ENCODE results near the gene ANKFN1.
"Not testable (repeated sequence)": the region's sequence is repeated elsewhere in the genome, so short reads cannot be mapped to it uniquely, and the experiment has no call there.

The ANKFN1 gene

DNA sequence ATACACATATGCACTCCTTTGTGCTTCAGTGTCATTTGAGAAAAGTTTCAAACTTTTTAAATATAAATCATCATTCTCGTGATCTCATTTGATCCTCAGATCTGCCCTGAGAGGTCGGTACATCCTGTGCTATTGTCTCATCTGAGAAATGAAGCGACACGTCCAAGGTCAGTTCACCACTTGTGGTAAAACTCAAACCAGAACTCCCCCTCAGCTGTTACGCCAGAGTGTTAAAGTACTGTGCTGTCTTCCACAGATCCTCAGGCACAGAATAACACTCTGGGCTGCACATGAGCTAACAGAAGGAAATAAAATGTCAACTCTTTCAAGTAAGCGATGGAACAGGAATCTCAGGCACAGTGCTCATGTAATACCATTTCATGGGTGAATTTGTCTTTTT, 31.4 kb downstream of the ANKFN1 start:
- no peak for DNase-seq (ENCODE audit: low spot score)

GRCh38 chr17:56185491-56186221, 32.4 kb downstream of the ANKFN1 start:
- DNase-seq (ENCODE audit: low spot score) = no peak

DNA sequence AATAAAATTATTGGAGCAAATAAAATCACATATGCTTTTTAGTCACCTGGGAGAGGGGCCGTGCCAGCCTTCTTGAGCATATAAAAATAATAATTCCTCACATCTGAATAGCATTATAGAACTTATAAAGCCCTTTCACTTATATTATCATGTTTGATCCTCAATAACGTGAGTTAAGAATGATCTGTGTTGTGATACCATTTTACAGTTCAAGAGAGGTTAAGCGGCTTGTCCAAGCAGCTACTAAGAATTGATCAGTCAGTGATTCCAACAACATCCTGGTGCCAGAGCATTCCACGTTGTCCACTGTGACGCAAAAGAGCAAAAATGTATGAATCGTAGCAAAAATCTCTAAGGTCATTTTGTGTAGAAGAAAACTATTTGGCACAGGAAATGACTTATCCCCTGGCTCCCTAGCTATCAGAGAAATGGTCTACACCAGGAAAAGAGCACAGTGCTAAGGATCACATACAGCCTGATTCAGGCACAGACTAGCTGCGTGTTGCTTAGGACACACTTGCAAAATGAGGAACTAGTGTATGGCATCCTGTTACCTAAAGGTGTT, 33.0 kb downstream of the ANKFN1 start:
- DNase-seq (ENCODE audit: low spot score) = no peak

GRCh38 chr17:56203430-56203829, 50.2 kb downstream of the ANKFN1 start:
- no peak for DNase-seq (ENCODE audit: low spot score)

DNA sequence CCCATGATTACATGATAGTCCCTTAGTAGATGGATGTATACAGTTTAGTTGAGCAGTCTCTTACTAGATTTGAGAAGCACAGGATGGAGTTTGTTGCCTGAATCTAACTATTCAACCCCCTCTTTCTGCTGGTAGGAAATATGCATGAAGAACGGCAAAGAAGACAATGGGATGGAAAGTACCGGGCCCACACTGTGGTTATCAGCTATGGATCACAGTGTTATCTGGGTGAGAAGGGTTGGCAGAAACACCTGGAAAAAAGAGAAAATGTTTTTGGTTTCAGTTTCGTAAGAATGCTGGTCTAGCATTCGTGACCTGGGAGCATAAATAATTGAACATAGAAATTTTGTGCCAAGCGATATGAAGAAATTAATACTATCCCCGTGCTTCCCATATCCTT, 53.1 kb downstream of the ANKFN1 start:
- DNase-seq (ENCODE audit: low spot score) = no peak

DNA sequence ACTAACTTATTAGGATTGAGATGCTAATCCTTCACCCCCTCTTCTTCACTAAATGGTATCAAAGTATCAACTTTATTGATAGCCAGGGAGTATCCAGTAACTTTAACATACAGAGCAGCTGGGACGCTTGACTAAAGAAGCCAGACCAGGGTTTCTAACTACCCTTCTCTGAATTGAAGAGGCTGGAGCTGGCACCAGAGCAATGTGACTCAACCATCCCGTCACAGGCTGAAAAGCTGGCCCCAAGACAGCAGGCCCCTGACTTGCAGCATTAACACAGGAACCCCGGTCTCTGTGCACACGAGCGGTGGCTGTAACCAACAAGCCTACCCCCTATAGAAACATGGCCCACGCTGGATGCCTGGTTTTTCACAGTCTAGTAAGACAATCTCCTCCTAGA, 59.8 kb downstream of the ANKFN1 start:
- DNase-seq (ENCODE audit: low spot score) = no peak

DNA sequence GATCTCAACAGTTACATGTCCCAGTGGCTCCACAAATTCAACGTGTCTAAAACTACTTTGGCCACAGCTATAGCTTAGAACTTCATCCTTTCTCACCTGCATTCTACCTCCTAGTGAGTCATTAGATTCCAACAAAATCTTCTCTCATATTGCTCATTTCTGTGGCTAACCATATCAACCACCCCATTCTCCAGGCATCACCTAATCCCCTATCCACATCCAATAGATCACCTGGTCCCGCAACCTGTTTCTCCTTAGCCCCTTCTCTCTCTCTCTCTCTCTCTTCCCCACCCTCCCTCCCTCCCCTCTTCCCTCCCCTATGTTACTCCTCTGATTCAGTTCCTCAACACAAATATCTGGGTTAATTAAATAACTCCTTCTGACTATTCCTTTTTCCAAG, 64.6 kb downstream of the ANKFN1 start:
- DNase-seq (ENCODE audit: low spot score) = no peak

DNA sequence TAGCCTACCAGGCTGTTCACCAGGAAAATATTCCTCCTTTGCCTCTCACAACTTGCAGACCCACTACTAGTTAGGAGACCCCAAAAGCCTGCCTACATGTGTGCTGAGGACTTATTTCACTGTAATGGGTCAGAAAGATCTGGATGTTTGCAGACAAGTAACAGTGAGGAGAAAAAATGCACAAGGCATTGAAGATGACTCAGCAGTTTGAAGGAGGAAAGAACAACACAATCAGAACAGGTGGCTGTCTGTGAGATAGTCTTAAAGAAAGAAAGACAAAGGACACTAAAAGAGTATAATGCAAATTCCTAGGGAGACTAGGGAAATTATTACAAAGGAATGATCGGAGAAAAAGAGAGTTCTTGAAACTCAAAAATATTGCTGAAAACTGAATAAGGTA, 69.0 kb downstream of the ANKFN1 start:
- no peak for DNase-seq (ENCODE audit: low spot score)

DNA sequence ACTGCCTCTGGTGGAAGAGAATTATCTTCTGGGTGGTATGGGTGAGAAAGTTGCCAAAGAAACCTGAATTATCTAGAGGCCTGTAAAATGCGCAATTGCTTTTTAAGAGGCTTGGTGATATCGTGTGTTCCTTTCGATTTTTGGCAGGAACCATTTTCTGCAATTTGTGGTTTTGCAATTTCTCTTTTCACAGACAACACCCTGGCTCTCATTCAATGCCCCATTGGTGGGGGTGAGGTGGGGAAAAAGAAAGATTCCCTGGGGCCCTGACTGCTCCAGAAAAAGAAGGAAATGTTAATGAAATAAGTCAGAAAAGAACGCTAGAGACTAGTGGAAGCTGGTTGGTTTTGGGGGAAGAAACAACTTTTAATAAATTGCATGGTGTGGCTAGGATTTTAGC, 77.4 kb downstream of the ANKFN1 start:
- no peak for DNase-seq (ENCODE audit: low spot score)

DNA sequence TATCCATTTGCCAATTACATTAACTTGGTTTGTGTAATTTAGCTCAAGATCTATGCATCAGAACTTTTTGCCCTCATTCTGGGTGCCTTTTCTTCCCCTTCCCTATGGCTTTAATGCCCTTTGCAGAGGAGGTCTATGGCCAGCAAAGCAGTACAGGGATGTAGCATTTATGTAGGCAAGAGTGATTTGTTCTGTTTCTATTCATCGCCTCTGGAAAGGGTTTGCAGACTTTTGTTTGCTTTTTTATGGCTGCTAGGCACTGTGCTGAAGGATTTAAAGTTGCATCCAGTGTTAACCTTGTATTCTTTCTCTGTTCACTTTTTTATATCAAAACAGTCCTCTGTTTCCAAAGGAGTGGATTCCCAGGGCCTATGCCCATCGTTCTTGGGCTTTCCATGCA, 78.0 kb downstream of the ANKFN1 start:
- DNase-seq (ENCODE audit: low spot score) = no peak

- no peak for DNase-seq (ENCODE audit: low spot score)
Observed at GRCh38 chr17:56231693-56232092, 78.4 kb downstream of the ANKFN1 start.

DNA sequence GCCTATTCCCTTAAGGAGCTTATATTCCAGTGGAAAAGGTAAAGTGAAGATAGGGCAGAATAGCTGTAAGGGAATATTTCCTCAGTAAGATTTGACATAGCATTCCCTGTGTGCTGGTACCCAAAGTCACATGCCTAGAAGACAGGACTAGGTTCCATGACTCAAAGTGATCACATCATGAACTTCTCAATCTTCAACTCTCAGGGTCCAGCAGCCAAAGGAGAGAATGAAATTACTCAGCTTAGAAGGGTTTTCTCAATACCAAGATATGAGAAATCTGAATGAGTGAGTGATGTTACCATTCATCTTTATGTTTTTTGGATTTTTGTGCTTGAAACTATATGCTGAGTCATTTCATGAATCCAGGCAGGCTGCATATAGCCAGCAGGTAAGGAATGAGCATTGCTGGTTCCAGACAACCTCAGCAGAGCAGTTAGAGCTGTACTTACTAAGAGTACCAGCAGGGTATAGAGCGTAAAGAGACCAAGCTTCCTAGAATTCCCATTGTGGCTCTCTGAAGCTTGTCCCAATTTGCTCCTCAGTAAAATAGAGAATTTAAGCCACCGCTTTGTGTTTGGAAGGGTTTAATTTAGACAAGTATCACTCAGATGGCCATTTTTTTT, 91.1 kb downstream of the ANKFN1 start:
- no peak for DNase-seq (ENCODE audit: low spot score)

- DNase-seq (ENCODE audit: low spot score) = no peak
Observed at GRCh38 chr17:56247816-56248215, 94.5 kb downstream of the ANKFN1 start.

DNA sequence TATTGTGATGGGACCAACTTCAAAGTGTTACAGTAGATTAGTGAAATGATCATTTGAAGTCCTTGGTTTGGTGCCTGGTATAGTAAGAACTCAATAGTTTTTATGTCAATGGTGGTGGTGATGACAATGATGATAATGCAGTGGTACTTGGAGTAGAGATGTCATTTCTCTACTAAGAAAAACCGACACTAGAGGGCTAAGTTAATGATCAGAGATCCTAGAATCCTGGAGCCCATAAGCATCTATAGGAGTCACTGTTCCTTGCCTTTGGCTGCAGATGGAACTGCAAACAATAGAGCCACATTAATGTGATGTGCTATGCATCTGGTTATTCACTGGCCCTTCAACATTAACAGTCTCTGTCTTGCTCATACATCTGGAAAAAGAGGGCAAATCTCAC, 103.8 kb downstream of the ANKFN1 start:
- no peak for DNase-seq (ENCODE audit: low spot score)

DNA sequence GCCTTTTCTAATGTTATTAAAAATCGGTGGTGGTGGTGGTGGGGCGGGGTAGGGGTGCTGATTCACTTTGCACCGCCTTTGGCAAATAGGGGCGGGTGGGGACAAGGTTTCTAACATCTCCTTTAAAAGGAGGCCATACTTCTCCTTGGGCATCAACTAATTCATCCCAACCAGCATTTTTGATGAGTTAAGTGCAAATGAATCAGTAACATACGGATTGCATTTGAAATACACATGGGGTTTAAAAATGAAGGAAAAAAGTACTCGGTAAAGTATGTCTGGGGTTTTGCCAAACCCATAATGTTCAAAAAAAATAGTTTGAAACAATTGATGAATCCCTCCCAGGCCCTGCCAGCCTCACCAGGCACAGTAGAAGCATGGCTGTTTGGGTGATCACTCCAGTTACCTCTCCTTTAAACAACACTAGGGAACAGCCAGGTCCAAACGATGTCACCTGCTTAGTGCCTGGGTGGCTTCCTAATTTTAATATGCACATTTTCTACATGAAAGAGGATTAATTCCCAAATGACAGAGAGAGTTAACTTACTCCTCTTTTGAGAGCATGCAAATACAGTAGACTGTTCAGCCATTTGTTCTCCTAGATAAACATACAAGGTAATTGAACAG, 107.2 kb downstream of the ANKFN1 start:
- no peak for DNase-seq (ENCODE audit: low spot score)

DNA sequence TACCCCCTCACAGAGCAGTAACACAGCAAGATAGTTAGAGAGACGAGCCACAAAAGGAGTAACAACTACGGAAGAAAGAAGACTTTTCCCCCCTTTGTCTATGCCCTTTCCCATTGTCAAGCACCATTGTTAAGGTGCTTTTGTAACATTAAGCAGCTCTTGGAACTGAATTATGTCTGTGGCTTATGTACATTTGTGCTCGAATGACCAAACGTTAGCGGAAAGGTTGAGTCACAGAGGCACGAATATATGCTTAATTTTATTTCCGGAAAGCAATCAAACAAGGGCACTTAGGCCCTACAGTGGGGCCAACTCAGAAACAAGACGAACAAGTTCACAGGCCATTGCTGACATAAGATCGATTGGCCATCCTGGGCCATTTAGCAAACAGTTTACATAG, 109.5 kb downstream of the ANKFN1 start:
- DNase-seq (ENCODE audit: low spot score) = no peak

GRCh38 chr17:56269556-56270389, 116.5 kb downstream of the ANKFN1 start:
- no peak for DNase-seq (ENCODE audit: low spot score)

GRCh38 chr17:56274491-56274890, 121.2 kb downstream of the ANKFN1 start:
- no peak for DNase-seq (ENCODE audit: low spot score)

DNA sequence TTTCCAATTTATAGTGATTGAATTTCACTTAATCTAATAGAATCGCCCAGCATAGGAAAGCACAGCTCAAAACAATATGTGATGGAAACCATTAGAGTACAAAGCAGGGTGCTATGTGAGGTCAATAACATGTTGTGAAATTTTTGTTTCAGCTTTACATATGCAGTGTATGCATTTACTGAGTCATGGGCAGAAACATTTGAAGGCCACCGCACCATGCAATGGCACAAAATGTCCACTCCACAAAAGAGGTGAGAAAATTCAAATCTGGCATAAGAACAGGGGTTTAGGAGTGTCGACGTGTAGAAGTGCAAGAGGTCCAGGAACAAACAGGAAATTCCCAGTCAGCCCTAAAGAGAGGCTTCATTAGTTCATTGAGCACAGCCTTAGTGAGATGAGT, 131.2 kb downstream of the ANKFN1 start:
- no peak for DNase-seq (ENCODE audit: low spot score)

- DNase-seq (ENCODE audit: low spot score) = not testable (repeated sequence)
Observed at GRCh38 chr17:56288786-56289185, 135.5 kb downstream of the ANKFN1 start.

- no peak for DNase-seq (ENCODE audit: low spot score)
Observed at GRCh38 chr17:56289321-56289720, 136.0 kb downstream of the ANKFN1 start.

GRCh38 chr17:56290101-56290801, 137.0 kb downstream of the ANKFN1 start:
- DNase-seq (ENCODE audit: low spot score) = no peak
